Stimulated activated memory B cell treated with anti-CD40 and anti-IgM and Interleukin-4, amounts not matched to agents 10 μg/mL and 1 μg/mL and 100 μg/mL, for 72 hours (primary cell): ENCODE measurements around the gene PTPRN2.
"Not testable (repeated sequence)": the region's sequence is repeated elsewhere in the genome, so short reads cannot be mapped to it uniquely, and the experiment has no call there.

Experiments used
- ATAC-seq: fragments of 150-1000 bp; cut with Tn5 transposase; 2 replicates; pipeline ENCODE4 v1.10.0; 2021
- H3K27ac Mint-ChIP-seq: one replicate; pipeline ENCODE4 v1.8.0; 2022; ENCODE audit warnings: mild to moderate bottlenecking, mixed read lengths
- H3K27me3 Mint-ChIP-seq: one replicate; pipeline ENCODE4 v1.8.0; 2022; ENCODE audit warnings: mixed read lengths
- H3K36me3 Mint-ChIP-seq: one replicate; pipeline ENCODE4 v1.8.0; 2022; ENCODE audit warnings: mixed read lengths
- H3K4me1 Mint-ChIP-seq: one replicate; pipeline ENCODE4 v1.8.0; 2022; ENCODE audit warnings: mixed read lengths
- H3K4me3 Mint-ChIP-seq: one replicate; pipeline ENCODE4 v1.8.0; 2022; ENCODE audit warnings: mild to moderate bottlenecking, moderate library complexity, mixed read lengths
- H3K9me3 Mint-ChIP-seq: one replicate; pipeline ENCODE4 v1.8.0; 2022; ENCODE audit warnings: mixed read lengths

Gene PTPRN2

DNA sequence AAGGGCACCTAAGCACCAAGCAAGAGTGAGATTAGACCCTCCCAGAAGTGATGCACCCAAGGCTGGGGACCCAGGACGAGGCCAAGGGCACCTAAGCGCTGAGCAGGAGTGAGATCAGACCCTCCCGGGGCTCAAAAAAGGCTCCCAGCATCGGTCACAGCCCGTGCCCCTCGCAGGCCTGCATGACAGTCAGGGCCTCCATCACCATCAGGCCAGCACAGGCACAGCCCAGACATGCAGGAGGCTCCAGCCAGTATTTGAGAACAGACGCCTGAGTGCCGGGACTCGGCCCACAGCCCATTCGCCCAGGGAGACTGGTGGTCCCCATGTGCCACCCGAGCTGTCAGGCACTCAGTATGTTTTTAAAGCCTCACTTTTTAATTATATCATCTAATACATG lies 595.9 kb downstream of the PTPRN2 start:
- Mint-ChIP-seq H3K27ac (no peak overlapping the region), H3K9me3 (peaks cover 7% of the 10 kb centered on the region), H3K4me1 (no peaks in the 10 kb centered on the region), H3K27me3 (no peaks in the 10 kb centered on the region), H3K4me3 (no peak overlapping the region), H3K36me3 (no peaks in the 10 kb centered on the region)
- ATAC-seq: no peak

DNA sequence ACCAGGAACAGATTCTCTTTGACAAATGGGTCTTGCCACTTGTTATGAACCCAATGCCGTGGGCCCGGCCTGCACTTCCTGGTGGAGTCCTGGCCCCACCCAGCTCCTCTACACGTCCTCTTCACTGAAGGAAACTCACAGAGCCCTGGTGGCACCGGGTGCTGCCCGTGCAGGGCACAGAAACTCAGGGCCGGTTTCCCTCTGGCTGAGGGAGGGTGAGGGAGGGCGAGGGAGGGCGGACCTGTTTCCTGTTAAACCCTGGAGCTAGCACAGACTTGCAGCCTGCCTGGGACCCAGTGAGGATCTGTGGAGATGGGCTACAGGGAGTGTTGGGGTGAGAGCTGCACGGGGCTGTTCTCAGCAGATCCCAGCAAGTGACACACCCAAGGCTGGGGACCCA lies 596.3 kb downstream of the PTPRN2 start:
- H3K27me3 Mint-ChIP-seq: no peaks in the 10 kb centered on the region
- H3K9me3 Mint-ChIP-seq: peaks cover 7% of the 10 kb centered on the region
- H3K4me1 Mint-ChIP-seq: no peaks in the 10 kb centered on the region
- H3K27ac Mint-ChIP-seq: no peak overlapping the region
- peak; percentile 21 for ATAC-seq
- no peaks in the 10 kb centered on the region for H3K36me3 Mint-ChIP-seq
- H3K4me3 Mint-ChIP-seq: no peak overlapping the region

DNA sequence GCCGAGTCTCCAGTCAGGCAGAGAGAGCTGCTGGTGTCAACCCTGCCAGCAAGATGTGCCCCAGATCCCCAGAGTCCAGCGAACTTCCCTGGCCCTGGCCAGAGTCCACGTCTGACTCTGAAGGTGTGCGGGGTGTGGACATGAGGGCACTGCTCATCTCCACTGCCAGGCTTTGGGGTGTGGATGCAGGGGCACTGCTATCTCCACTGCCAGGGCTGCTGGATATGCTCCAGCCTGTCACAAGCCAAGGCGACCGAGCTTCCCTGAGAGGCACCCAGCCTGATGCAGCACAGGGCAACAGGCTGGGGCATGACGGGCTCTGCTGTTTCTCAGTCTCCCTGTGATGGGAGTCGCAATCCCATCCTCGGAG lies 596.8 kb downstream of the PTPRN2 start:
- no peak overlapping the region for H3K27ac Mint-ChIP-seq
- no peaks in the 10 kb centered on the region for H3K27me3 Mint-ChIP-seq
- no peak overlapping the region for H3K4me3 Mint-ChIP-seq
- H3K36me3 Mint-ChIP-seq: no peaks in the 10 kb centered on the region
- no peak for ATAC-seq
- H3K4me1 Mint-ChIP-seq: no peaks in the 10 kb centered on the region
- H3K9me3 Mint-ChIP-seq: peaks cover 7% of the 10 kb centered on the region

DNA sequence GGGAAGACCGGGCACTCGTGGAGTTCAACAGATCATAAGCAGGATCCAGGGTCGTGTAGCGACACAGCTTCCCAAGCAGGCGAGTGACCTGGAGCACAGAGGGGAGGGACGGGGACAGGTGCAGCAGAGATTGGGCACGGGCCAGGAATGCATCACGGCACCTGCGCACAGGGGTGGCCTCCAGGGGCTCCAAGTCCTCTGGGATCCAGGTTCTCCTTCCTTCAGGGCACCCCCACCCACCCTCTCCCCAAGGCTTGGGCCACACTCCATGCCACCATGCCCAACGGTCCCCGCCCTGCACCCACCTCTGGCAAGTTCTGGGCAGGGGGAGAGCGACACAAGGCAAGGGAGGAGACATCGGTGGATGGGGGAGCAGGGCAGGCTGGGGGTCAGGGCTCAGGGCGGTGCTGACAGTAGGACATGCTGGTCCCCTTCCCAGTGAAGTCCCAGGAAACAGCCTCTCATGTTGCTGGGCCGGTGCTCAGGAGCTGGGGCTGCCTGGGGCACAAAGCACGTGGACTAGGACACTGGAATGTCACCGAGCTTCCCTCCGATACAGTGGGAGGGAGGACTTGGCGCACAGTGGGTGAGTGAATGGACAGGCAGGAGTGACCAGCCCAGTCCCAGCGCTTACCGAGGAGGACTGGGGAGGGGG lies 597.3 kb downstream of the PTPRN2 start:
- peaks cover 4% of the 10 kb centered on the region for H3K9me3 Mint-ChIP-seq
- ATAC-seq: peak; percentile 16
- no peak overlapping the region for H3K27ac Mint-ChIP-seq
- H3K4me1 Mint-ChIP-seq: no peaks in the 10 kb centered on the region
- H3K4me3 Mint-ChIP-seq: no peak overlapping the region
- no peaks in the 10 kb centered on the region for H3K36me3 Mint-ChIP-seq
- no peaks in the 10 kb centered on the region for H3K27me3 Mint-ChIP-seq

DNA sequence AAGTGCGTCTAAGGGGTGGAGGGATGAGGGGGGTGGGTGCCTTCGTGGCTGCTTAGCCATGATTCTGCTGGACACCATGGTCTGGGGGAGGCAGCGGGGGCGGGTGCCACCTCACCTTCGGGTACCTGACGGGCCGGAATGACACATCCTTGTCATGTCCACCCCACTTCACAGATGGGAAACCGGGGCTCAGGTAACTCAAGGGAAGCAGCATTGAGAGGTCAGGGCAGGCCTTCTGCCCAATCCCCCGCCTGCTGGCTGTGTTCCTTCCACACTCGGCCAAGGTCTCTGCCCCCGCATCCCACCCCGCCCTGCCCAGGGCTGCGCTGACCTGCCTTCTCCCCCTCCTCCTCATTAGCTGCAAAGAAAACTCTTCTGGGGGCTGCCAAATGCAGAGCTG lies 598.0 kb downstream of the PTPRN2 start:
- Mint-ChIP-seq H3K4me1 (no peaks in the 10 kb centered on the region), H3K27me3 (no peaks in the 10 kb centered on the region), H3K4me3 (no peak overlapping the region), H3K9me3 (peaks cover 2% of the 10 kb centered on the region), H3K36me3 (no peaks in the 10 kb centered on the region), H3K27ac (no peak overlapping the region)
- no peak for ATAC-seq

DNA sequence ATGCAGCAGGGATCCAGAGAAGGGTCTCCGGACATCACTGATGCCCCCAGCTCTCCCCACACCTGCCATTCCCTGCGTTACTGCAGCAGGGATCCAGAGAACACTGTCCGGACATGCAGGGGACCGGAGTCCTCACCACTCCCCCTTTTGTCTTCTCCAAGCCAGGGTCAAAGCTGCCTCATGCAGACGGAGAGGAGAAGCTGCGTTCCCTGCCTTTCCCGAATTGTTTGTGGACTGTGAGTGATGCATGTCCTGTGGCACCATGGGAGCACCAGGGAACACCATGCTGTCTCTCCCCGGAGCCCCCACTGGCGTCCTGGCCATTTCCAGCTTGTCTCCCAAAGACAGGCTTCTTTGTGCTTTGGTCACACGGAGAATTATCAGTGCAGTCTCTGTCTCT lies 599.7 kb downstream of the PTPRN2 start:
- Mint-ChIP-seq H3K9me3 (peaks cover 2% of the 10 kb centered on the region), H3K27ac (no peak overlapping the region), H3K36me3 (no peaks in the 10 kb centered on the region), H3K27me3 (no peaks in the 10 kb centered on the region), H3K4me3 (no peak overlapping the region), H3K4me1 (no peaks in the 10 kb centered on the region)
- no peak for ATAC-seq

DNA sequence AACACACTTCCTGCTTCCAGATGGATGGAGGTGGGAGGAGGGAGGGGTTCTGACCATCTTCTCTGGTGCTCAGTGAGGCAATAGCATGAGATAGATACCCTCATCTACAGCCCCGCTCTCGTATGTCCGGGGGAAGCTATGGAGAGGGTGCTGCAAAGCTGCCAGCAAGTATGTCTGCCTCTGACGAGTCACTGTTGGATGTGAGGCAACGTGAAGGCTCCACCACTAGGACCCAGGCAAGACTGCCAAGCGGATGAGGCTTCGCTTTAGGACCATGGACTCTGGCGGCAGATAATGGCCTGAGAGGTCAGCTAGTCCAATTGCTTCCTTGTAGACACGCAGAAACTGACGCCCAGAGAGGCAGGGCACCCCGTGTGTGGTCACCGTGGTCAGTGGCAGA lies 601.6 kb downstream of the PTPRN2 start:
- H3K4me3 Mint-ChIP-seq: no peak overlapping the region
- no peak for ATAC-seq
- H3K36me3 Mint-ChIP-seq: no peaks in the 10 kb centered on the region
- H3K9me3 Mint-ChIP-seq: peaks cover 2% of the 10 kb centered on the region
- no peaks in the 10 kb centered on the region for H3K4me1 Mint-ChIP-seq
- H3K27ac Mint-ChIP-seq: no peak overlapping the region
- no peaks in the 10 kb centered on the region for H3K27me3 Mint-ChIP-seq

DNA sequence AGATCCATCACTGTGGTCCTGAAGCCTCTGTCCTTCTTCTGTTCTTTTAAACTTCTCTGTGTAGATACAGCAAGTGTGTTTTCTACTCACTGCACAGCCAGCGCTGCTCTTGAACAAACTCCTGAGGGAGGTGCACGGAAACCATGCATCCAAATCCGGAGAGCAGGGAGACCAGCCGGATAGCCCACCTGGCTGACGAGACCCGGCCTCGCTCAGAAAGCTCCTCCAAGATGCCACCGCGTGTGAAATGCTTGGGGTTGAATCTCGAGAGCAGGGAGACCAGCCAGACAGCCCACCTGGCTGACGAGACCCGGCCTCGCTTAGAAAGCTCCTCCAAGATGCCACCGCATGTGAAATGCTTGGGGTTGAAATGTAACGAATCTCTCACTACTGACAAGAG lies 602.0 kb downstream of the PTPRN2 start:
- H3K27ac Mint-ChIP-seq: no peak overlapping the region
- H3K4me3 Mint-ChIP-seq: no peak overlapping the region
- H3K27me3 Mint-ChIP-seq: no peaks in the 10 kb centered on the region
- peaks cover 2% of the 10 kb centered on the region for H3K9me3 Mint-ChIP-seq
- H3K4me1 Mint-ChIP-seq: no peaks in the 10 kb centered on the region
- no peaks in the 10 kb centered on the region for H3K36me3 Mint-ChIP-seq
- no peak for ATAC-seq

DNA sequence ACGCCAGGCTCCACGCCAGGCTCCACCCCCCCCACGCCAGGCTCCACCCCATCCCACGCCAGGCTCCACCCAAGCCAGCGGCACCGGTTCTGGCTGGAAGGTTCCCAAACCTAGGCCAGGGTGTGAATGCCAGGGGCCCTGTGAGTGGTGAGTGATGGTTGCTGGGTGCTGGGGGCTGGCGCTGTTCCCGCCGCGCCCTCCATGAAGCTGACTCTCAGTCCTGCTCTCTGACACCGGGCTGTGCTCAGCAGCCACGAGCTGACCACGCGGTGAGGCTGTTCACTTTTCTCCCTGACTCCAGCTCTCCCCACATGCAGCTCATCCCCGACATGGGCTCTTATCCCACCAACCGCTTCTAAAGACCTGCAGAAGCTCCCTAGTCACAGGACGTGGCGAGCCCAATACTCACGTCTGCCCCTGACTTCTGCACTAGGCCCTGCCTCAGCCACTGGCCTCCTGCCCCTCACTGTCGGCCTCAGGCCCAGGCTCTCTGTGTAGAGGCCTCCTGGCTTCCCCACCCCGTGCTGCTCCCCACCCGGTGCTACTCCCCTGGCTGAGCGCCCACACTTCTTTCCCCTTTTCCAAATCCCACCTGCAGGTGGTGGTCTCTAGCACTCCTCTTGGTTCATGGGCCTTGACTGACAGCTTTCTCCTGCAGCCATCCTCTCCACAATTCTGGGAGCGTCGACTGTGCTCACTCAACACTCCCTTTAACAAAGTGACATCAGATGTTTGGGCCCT lies 603.0 kb downstream of the PTPRN2 start:
- no peaks in the 10 kb centered on the region for H3K4me1 Mint-ChIP-seq
- no peaks in the 10 kb centered on the region for H3K27me3 Mint-ChIP-seq
- no peak overlapping the region for H3K27ac Mint-ChIP-seq
- H3K9me3 Mint-ChIP-seq: peaks cover 2% of the 10 kb centered on the region
- no peak for ATAC-seq
- no peaks in the 10 kb centered on the region for H3K36me3 Mint-ChIP-seq
- no peak overlapping the region for H3K4me3 Mint-ChIP-seq

DNA sequence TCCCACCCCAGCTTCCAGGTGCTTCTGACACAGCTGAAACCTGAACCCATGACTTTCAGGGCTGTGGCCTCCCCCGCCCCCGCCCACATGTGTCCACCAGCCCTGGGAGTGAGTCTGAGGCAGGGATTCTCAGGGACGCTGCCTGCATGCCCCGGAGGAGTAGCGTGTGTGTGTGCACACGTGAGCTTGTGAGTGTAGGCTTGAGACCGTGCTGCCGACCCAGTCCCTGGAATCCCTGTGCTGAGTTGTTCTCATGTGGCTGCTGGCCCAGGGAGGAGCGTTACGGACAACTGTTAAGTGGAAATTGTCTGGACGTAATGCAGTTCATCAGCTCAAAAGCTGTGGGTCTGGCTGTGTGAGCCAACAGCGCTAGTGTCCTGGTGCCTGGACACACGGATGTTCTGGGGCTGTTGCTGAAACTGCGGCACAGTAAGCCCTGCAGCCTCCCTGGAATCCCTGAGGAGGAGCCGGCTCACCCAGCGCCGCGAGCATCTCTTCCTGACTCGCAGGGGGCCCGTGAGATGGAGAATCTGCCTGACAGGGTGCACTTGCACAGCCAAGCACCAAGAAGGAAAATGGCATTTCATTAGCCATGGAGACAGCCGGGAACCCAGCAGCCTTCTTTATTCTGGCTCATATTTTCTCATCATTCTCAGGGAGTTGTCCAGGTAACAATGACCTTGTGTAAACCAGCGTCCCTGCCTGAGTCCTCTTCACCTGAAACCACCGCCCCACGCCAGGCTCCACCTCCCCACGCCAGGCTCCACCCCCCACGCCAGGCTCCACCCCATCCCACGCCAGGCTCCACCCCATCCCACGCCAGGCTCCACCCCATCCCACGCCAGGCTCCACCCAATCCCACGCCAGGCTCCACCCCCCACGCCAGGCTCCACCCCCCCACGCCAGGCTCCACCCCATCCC lies 603.9 kb downstream of the PTPRN2 start:
- Mint-ChIP-seq H3K9me3 (peaks cover 2% of the 10 kb centered on the region), H3K36me3 (no peaks in the 10 kb centered on the region), H3K4me1 (no peaks in the 10 kb centered on the region)

DNA sequence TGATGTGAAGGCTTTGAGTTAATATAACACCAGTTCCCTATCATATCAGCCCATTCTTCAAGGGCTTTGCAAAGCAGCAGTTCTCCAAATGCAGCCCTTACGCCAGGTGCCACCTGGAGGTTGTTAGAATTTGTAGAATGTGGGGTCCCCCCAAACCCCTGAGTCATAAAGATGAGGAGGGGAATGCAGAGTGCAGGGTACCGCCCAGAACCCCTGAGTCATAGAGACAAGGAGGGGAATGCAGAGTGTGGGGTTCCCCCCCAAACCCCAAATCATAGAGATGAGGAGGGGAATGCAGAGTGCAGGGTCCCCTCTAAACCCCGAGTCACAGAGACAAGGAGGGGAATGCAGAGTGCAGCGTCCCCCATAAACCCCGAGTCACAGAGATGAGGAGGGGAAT lies 605.8 kb downstream of the PTPRN2 start:
- Mint-ChIP-seq H3K4me1 (no peaks in the 10 kb centered on the region), H3K4me3 (no peak overlapping the region), H3K36me3 (no peaks in the 10 kb centered on the region), H3K27me3 (no peaks in the 10 kb centered on the region), H3K9me3 (peaks cover 2% of the 10 kb centered on the region), H3K27ac (no peak overlapping the region)
- ATAC-seq: no peak

More for the DNA sequence above, 603.9 kb downstream of the PTPRN2 start:
- Mint-ChIP-seq H3K27me3 (no peaks in the 10 kb centered on the region), H3K4me3 (no peak overlapping the region), H3K27ac (no peak overlapping the region)
- no peak for ATAC-seq

DNA sequence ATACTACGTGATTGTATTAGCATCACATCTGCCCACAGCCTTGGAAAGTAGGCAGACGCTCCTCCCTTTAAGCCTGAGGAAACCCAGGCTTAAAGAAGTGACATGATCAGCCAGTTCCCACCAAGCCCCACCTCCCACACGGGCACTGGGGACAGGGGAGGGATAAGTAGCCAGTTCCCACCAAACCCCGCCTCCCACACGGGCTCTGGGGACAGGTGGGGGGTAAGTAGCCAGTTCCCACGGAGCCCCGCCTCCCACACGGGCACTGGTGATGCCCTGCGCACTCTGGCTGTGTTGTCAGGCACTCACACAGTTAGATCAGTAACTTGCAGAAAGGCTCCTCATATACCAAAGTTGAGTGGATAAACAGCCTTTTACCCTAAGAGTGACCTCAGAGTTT lies 606.8 kb downstream of the PTPRN2 start:
- no peaks in the 10 kb centered on the region for H3K4me1 Mint-ChIP-seq
- no peak overlapping the region for H3K4me3 Mint-ChIP-seq
- H3K9me3 Mint-ChIP-seq: peaks cover 2% of the 10 kb centered on the region
- ATAC-seq: no peak
- H3K27me3 Mint-ChIP-seq: no peaks in the 10 kb centered on the region
- H3K36me3 Mint-ChIP-seq: no peaks in the 10 kb centered on the region
- H3K27ac Mint-ChIP-seq: no peak overlapping the region

DNA sequence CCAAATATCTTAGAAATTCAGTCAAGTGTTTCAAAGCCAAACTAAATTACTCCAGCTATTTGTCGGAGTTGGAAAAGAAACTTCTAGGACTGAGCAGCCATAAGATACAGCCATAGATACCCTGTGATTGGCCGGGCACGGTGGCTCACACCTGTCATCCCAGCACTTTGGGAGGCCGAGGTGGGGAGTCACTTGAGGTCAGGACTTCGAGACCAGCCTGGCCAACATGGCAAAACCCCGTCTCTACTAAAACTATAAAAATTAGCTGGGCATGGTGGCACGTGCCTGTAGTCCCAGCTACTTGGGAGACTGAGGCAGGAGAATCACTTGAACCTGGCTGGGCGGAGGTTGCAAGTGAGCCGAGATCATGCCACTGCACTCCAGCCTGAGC lies 607.3 kb downstream of the PTPRN2 start:
- not testable (repeated sequence) for H3K4me3 Mint-ChIP-seq, H3K4me1 Mint-ChIP-seq, H3K36me3 Mint-ChIP-seq, H3K9me3 Mint-ChIP-seq, ATAC-seq, H3K27ac Mint-ChIP-seq, H3K27me3 Mint-ChIP-seq

DNA sequence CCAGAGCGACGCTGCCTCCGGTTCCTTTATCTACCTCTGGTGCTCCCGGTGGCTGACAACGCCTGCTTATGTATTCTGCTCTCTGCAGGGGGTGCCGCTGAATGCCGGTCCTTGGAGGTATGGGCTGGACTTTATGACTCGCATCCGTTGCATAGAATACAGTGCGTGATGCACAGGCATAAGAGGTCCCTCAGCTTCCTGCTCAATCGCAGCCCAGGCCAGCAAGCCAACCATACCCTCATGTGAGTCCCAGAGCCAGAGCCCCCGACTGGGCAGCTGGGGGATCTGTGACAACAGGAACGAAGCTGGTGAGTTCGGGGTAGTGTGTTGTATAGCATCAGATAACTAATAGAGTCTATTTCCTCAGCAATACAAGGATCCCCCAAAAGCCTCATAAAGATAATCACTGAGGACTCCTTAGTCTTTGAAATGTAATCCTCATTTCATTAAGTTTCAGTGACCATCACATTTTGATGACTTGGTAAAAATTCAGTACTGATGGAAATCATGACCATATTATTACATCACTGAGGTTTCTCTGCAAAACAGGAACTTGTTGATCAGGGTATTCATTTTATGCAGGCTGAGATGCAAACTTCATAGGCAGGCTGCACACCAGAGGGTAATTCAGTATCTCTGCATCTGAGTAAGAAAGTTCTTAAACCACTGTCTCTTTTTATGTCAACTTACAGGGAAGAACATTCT lies 607.8 kb downstream of the PTPRN2 start:
- no peaks in the 10 kb centered on the region for H3K27me3 Mint-ChIP-seq
- H3K4me3 Mint-ChIP-seq: no peak overlapping the region
- no peaks in the 10 kb centered on the region for H3K36me3 Mint-ChIP-seq
- peaks cover 5% of the 10 kb centered on the region for H3K9me3 Mint-ChIP-seq
- no peak for ATAC-seq
- H3K4me1 Mint-ChIP-seq: no peaks in the 10 kb centered on the region
- H3K27ac Mint-ChIP-seq: no peak overlapping the region

DNA sequence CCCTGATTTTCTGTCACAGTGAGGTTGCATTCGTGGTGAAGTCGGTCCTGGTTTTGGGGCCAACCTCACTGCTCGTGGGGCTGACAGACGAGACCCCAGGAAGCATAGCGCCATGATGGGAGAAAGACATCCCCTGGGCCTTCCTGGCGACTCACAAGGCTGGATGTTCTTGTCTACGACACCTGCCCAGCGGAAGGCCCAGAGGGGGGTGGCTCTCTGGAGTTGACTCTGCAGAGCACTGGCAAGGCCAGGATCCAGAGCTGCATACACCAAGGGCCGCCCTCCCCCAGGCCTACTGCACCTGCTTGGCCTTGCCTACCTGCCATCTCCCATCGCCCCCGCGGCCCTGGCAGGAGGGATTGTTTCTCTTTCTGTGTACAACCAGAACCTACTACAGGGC lies 608.9 kb downstream of the PTPRN2 start:
- H3K4me1 Mint-ChIP-seq: no peaks in the 10 kb centered on the region
- no peak overlapping the region for H3K27ac Mint-ChIP-seq
- H3K4me3 Mint-ChIP-seq: no peak overlapping the region
- no peak for ATAC-seq
- no peaks in the 10 kb centered on the region for H3K36me3 Mint-ChIP-seq
- H3K27me3 Mint-ChIP-seq: no peaks in the 10 kb centered on the region
- H3K9me3 Mint-ChIP-seq: peaks cover 5% of the 10 kb centered on the region
